Measurements from ENCODE around the gene EVI5L. TPM values are rescaled to one million over a fixed set of nuclear protein-coding genes. Genes with fewer than 3 reads are reported as not detected.

EVI5L gene
- total RNA-seq, 2 experiments from 2014 or later = 5.2 to 6.0 TPM

- Mint-ChIP-seq H3K27me3 (peaks cover 24% of the 10 kb centered on the region), H3K27ac (no peak overlapping the region), H3K9me3 (peaks cover 6% of the 10 kb centered on the region), H3K36me3 (ENCODE audit: low read depth) (peaks cover 4% of the 10 kb centered on the region), H3K4me3 (no peak overlapping the region), H3K4me1 (ENCODE audit: low read depth) (peaks cover 4% of the 10 kb centered on the region)
- no peak for DNase-seq
- Histone ChIP-seq H3K27me3 (ENCODE audit: control insufficient read depth in 1 of 2, insufficient read depth in 2 of 2, low read length in 2 of 2) (peaks cover 0 to 7% of the 10 kb centered on the region in 2 experiments), H3K36me3 (ENCODE audit: insufficient read depth, low read length) (no peaks in the 10 kb centered on the region), H3K4me3 (ENCODE audit: low read length) (no peak overlapping the region), H3K4me1 (ENCODE audit: insufficient read depth, low read length) (peaks cover 16% of the 10 kb centered on the region), H3K27ac (ENCODE audit: low read depth in 1 of 2, low read length in 2 of 2) (no peak overlapping the region), H3K9me3 (ENCODE audit: control insufficient read depth in 1 of 2, insufficient read depth in 1 of 2, low read length in 2 of 2) (peaks cover 2 to 20% of the 10 kb centered on the region in 2 experiments)
- TF ChIP-seq CTCF (IDR thresholded peaks at IDR 0.05) = no peak
- POLR2A ChIA-PET = no interaction called here
- intact Hi-C loops (cut with DNase I, micrococcal nuclease) = no loop called here
- no peak for ATAC-seq (ENCODE audit: poor library complexity)
- CTCF ChIA-PET = interaction anchor here (1.0 kb wide), 1 partner anchor 15 kb away, joined by 4 read pairs; no protein-coding TSS in a partner anchor
Measured at GRCh38 chr19:7806234-7806633, 23.8 kb upstream of the EVI5L start.

- CTCF ChIA-PET = interaction anchor here (1.0 kb wide), 1 partner anchor 15 kb away, joined by 4 read pairs; no protein-coding TSS in a partner anchor
- H3K9me3 ChIP-seq (ENCODE audit: control insufficient read depth in 1 of 2, insufficient read depth in 1 of 2, low read length in 2 of 2) = peaks cover 9 to 21% of the 10 kb centered on the region in 2 experiments
- no peak overlapping the region for H3K4me3 ChIP-seq (ENCODE audit: low read length)
- peaks cover 9% of the 10 kb centered on the region for H3K9me3 Mint-ChIP-seq
- no peak overlapping the region for H3K27ac Mint-ChIP-seq
- peaks cover 4% of the 10 kb centered on the region for H3K4me1 Mint-ChIP-seq (ENCODE audit: low read depth)
- DNase-seq = no peak
- no peak for TF ChIP-seq CTCF (IDR thresholded peaks at IDR 0.05)
- no peak overlapping the region for H3K27ac ChIP-seq (ENCODE audit: low read depth in 1 of 2, low read length in 2 of 2)
- no peak overlapping the region for H3K4me3 Mint-ChIP-seq
- peaks cover 16% of the 10 kb centered on the region for H3K4me1 ChIP-seq (ENCODE audit: insufficient read depth, low read length)
- H3K36me3 ChIP-seq (ENCODE audit: insufficient read depth, low read length) = no peaks in the 10 kb centered on the region
- peaks cover 24% of the 10 kb centered on the region for H3K27me3 Mint-ChIP-seq
- intact Hi-C loops (cut with DNase I, micrococcal nuclease) = no loop called here
- peaks cover 6% of the 10 kb centered on the region for H3K36me3 Mint-ChIP-seq (ENCODE audit: low read depth)
- POLR2A ChIA-PET = no interaction called here
- no peak for ATAC-seq (ENCODE audit: poor library complexity)
- H3K27me3 ChIP-seq (ENCODE audit: control insufficient read depth in 1 of 2, insufficient read depth in 2 of 2, low read length in 2 of 2) = peaks cover 0 to 7% of the 10 kb centered on the region in 2 experiments
Measured at GRCh38 chr19:7806876-7807275, 23.1 kb upstream of the EVI5L start.

GRCh38 chr19:7808108-7808507 lies 21.9 kb upstream of the EVI5L start:
- H3K27me3 Mint-ChIP-seq = peaks cover 14% of the 10 kb centered on the region
- H3K4me3 Mint-ChIP-seq = no peak overlapping the region
- no peak for ATAC-seq (ENCODE audit: poor library complexity)
- H3K27ac Mint-ChIP-seq = no peak overlapping the region
- intact Hi-C loops (cut with DNase I, micrococcal nuclease) = no loop called here
- CTCF ChIA-PET = no interaction called here
- peaks cover 4% of the 10 kb centered on the region for H3K4me1 Mint-ChIP-seq (ENCODE audit: low read depth)
- Histone ChIP-seq H3K4me3 (ENCODE audit: low read length) (no peak overlapping the region), H3K4me1 (ENCODE audit: insufficient read depth, low read length) (peaks cover 16% of the 10 kb centered on the region), H3K36me3 (ENCODE audit: insufficient read depth, low read length) (no peaks in the 10 kb centered on the region), H3K9me3 (ENCODE audit: control insufficient read depth in 1 of 2, insufficient read depth in 1 of 2, low read length in 2 of 2) (peaks cover 15 to 24% of the 10 kb centered on the region in 2 experiments), H3K27ac (ENCODE audit: low read depth in 1 of 2, low read length in 2 of 2) (no peak overlapping the region), H3K27me3 (ENCODE audit: control insufficient read depth in 1 of 2, insufficient read depth in 2 of 2, low read length in 2 of 2) (peaks cover 3 to 7% of the 10 kb centered on the region in 2 experiments)
- peaks cover 10% of the 10 kb centered on the region for H3K36me3 Mint-ChIP-seq (ENCODE audit: low read depth)
- H3K9me3 Mint-ChIP-seq = peaks cover 12% of the 10 kb centered on the region
- POLR2A ChIA-PET = no interaction called here
- no peak for DNase-seq
- no peak for TF ChIP-seq CTCF (IDR thresholded peaks at IDR 0.05)
